Keratinocyte (primary cell): ENCODE data around the gene PRM1. TPM values are rescaled to one million over a fixed set of nuclear protein-coding genes. Genes with fewer than 3 reads are reported as not detected.

ENCODE experiments used
- DNase-seq: peaks from one replicate; pipeline ENCODE4 v3.0.0-alpha.2; 2011; ENCODE audit warnings: low read depth, missing footprints, low spot score
- FAIRE-seq: peaks from 2 replicates; lab custom pipeline; 2011; peaks lifted over from hg19 to GRCh38; lab: Jason Lieb, UNC
- H2AFZ ChIP-seq: 2 replicates; pipeline ENCODE4 v1.6.0; 2012; ENCODE audit warnings: low read length, control low read depth, inconsistent platforms; ENCODE audit not compliant: control insufficient read depth
- H3K27ac ChIP-seq: 2 replicates; pipeline ENCODE4 v1.5.1; 2011; ENCODE audit warnings: low read length; ENCODE audit not compliant: control insufficient read depth, insufficient read depth
- H3K27me3 ChIP-seq: 3 replicates; pipeline ENCODE4 v1.6.0; 2011; ENCODE audit warnings: low read length; ENCODE audit not compliant: control insufficient read depth, insufficient read depth; ENCODE audit errors: extremely low read depth
- H3K36me3 ChIP-seq, 2 experiments: 2 replicates in 1 of 2; 3 replicates in 1 of 2; pipeline ENCODE4 v1.5.1; 2011; ENCODE audit warnings: low read length in 2 of 2, mild to moderate bottlenecking in 1 of 2; ENCODE audit not compliant: control insufficient read depth in 2 of 2, insufficient read depth in 2 of 2; ENCODE audit errors: extremely low read depth in 1 of 2
- H3K4me1 ChIP-seq: 3 replicates; pipeline ENCODE4 v1.5.1; 2011; ENCODE audit warnings: low read length; ENCODE audit not compliant: control insufficient read depth, insufficient read depth; ENCODE audit errors: extremely low read depth
- H3K4me2 ChIP-seq: 3 replicates; pipeline ENCODE4 v1.6.0; 2011; ENCODE audit warnings: low read depth, low read length; ENCODE audit not compliant: control insufficient read depth, insufficient read depth; ENCODE audit errors: extremely low read depth
- H3K4me3 ChIP-seq, 3 experiments: fragments of 200-600 bp in 1 of 3; sonication (generic) in 1 of 3; 2 replicates in 2 of 3; 3 replicates in 1 of 3; pipeline ENCODE4 v1.5.1; 2011 to 2016; ENCODE audit warnings: low read length in 3 of 3, mild to moderate bottlenecking in 3 of 3, control low read depth in 2 of 3, inconsistent platforms in 1 of 3, low read depth in 1 of 3, mixed read lengths in 1 of 3, mixed run types in 1 of 3, moderate library complexity in 1 of 3; ENCODE audit not compliant: control insufficient read depth in 2 of 3, insufficient read depth in 2 of 3; ENCODE audit errors: extremely low read depth in 1 of 3
- H3K79me2 ChIP-seq: 2 replicates; pipeline ENCODE4 v1.6.0; 2012; ENCODE audit warnings: low read length; ENCODE audit not compliant: control insufficient read depth, insufficient read depth
- H3K9ac ChIP-seq: 3 replicates; pipeline ENCODE4 v1.6.0; 2011; ENCODE audit warnings: low read length; ENCODE audit not compliant: control insufficient read depth, insufficient read depth; ENCODE audit errors: extremely low read depth
- H3K9me1 ChIP-seq: 3 replicates; pipeline ENCODE4 v1.6.0; 2011; ENCODE audit warnings: low read length; ENCODE audit not compliant: control insufficient read depth, insufficient read depth; ENCODE audit errors: extremely low read depth
- H3K9me3 ChIP-seq: 2 replicates; pipeline ENCODE4 v1.5.1; 2012; ENCODE audit warnings: low read depth, low read length; ENCODE audit not compliant: control insufficient read depth
- H4K20me1 ChIP-seq: 3 replicates; pipeline ENCODE4 v1.6.0; 2011; ENCODE audit warnings: low read length; ENCODE audit not compliant: control insufficient read depth, insufficient read depth; ENCODE audit errors: extremely low read depth
- EZH2 ChIP-seq: IDR thresholded peaks from one replicate; pipeline ENCODE4 v1.6.1; 2012; ENCODE audit warnings: inconsistent platforms, mild to moderate bottlenecking, low read length, moderate library complexity
- dilution Hi-C: fragments of 300-500 bp; cut with MboI; formaldehyde crosslinking; loops from one replicate; pipeline ENCODE4 v1.7.0; 2020; ENCODE audit warnings: low sequenced_read_pairs; ENCODE audit not compliant: extremely low pct_ligation_motif_present
- polyA plus RNA-seq, 5 experiments: library from polyadenylated mRNA; depleted of rRNA in 3 of 5; stranded (reverse) in 3 of 5; stranded (forward) in 1 of 5; unstranded in 1 of 5; fragments of >200 nt; gene quantifications; 1 replicate in 1 of 5; 2 replicates in 3 of 5; 3 replicates in 1 of 5; pipeline versions ENCODE4 v1.2.1 to v1.2.3, GENCODE V29; 2011 to 2012; ENCODE audit warnings: missing spikeins in 2 of 5, low read depth in 1 of 5, low replicate concordance in 1 of 5
- TF ChIP-seq, protein P1 (sequence below), 3 experiments: IDR thresholded peaks in 1 of 3; conservative IDR thresholded peaks in 1 of 3; optimal IDR thresholded peaks in 1 of 3; 2 replicates in 2 of 3; 3 replicates in 1 of 3; pipeline versions ENCODE3 to v1.5.1; 2011; ENCODE audit warnings: low read length in 3 of 3, mild to moderate bottlenecking in 3 of 3, moderate library complexity in 2 of 3, control low read depth in 1 of 3, inconsistent platforms in 1 of 3; ENCODE audit not compliant: insufficient read depth in 2 of 3; ENCODE audit errors: extremely low read depth in 1 of 3

The PRM1 gene
- polyA plus RNA-seq, 1 donor (not counting 4 experiments of a cell fraction or from before 2014, with no cell fraction given): not detected

DNA sequence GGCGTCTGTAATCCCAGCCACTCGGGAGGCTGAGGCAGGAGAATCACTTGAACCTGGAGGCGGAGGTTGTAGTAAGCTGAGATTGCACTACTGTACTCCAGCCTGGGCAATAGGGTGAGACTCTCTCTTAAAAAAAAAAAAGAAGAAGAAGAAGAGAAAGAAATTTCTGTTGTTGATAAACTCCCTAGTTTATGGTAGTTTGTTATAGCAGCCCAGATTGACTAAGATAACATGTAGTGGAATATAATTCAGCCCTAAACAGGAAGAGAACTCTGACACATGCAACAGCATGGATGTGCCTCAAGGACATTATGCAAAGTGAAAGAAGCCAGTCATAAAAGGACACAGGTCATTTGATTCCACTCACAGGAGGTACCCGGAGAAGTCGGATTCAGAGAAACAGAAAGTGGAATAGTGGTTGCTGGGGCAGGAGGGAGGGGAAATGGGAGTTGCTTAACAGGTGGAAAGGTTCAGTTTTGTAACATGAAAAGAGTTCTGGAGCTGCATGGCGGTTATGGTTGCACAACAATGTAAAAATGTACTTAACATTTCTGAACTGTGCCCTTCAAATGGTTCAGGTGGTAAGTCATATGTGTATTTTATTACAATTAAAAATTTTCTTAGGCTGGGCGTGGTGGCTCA is 26.0 kb upstream of the PRM1 start:
- H3K79me2 ChIP-seq: no peaks in the 10 kb centered on the region
- no peaks in the 10 kb centered on the region for H3K9me3 ChIP-seq
- DNase-seq (no peak), FAIRE-seq (no peak)
- no peak overlapping the region for H3K4me3 ChIP-seq
- H3K9ac ChIP-seq: no peak overlapping the region
- no peak overlapping the region for H2AFZ ChIP-seq
- no peak overlapping the region for H3K27ac ChIP-seq
- H3K4me1 ChIP-seq: peaks cover 3% of the 10 kb centered on the region
- TF ChIP-seq, protein P1, sequence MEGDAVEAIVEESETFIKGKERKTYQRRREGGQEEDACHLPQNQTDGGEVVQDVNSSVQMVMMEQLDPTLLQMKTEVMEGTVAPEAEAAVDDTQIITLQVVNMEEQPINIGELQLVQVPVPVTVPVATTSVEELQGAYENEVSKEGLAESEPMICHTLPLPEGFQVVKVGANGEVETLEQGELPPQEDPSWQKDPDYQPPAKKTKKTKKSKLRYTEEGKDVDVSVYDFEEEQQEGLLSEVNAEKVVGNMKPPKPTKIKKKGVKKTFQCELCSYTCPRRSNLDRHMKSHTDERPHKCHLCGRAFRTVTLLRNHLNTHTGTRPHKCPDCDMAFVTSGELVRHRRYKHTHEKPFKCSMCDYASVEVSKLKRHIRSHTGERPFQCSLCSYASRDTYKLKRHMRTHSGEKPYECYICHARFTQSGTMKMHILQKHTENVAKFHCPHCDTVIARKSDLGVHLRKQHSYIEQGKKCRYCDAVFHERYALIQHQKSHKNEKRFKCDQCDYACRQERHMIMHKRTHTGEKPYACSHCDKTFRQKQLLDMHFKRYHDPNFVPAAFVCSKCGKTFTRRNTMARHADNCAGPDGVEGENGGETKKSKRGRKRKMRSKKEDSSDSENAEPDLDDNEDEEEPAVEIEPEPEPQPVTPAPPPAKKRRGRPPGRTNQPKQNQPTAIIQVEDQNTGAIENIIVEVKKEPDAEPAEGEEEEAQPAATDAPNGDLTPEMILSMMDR (optimal IDR thresholded peaks at IDR 0.05 in 1 of 3, IDR thresholded peaks at IDR 0.05 in 1 of 3, conservative IDR thresholded peaks at IDR 0.05 in 1 of 3; ENCODE audit: extremely low read depth in 1 of 3, insufficient read depth in 2 of 3, low read length in 3 of 3): no peak
- no peak for TF ChIP-seq EZH2
- H3K4me2 ChIP-seq: no peak overlapping the region
- dilution Hi-C loops: no loop called here
- H3K36me3 ChIP-seq: no peaks in the 10 kb centered on the region
- no peaks in the 10 kb centered on the region for H3K27me3 ChIP-seq
- no peaks in the 10 kb centered on the region for H4K20me1 ChIP-seq
- no peaks in the 10 kb centered on the region for H3K9me1 ChIP-seq

DNA sequence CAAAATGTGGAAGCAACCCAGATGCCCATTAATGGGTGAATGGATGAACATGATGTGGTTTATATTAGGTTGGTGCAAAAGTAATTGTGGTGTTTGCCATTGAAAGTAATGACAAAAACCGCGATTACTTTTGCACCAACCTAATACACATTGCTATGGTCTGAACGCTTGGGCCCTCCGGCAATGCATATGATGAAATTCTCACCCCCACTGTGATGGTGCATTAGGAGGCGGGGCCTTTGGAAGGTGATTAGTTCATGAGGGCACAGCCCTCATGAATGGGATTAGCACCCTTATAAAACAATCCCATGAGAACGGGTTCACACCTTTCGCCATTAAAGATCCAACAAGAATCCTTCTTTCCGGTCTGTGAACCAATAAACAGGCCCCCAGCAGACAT is 25.3 kb upstream of the PRM1 start:
- Histone ChIP-seq H3K4me2 (no peak overlapping the region), H3K9me3 (no peaks in the 10 kb centered on the region), H4K20me1 (no peaks in the 10 kb centered on the region), H2AFZ (no peak overlapping the region), H3K79me2 (no peaks in the 10 kb centered on the region), H3K9me1 (no peaks in the 10 kb centered on the region), H3K36me3 (no peaks in the 10 kb centered on the region), H3K4me1 (peaks cover 3% of the 10 kb centered on the region), H3K27me3 (no peaks in the 10 kb centered on the region), H3K27ac (no peak overlapping the region), H3K9ac (no peak overlapping the region), H3K4me3 (no peak overlapping the region)
- DNase-seq: no peak
- TF ChIP-seq, protein P1 (optimal IDR thresholded peaks at IDR 0.05 in 1 of 3, IDR thresholded peaks at IDR 0.05 in 1 of 3, conservative IDR thresholded peaks at IDR 0.05 in 1 of 3; ENCODE audit: extremely low read depth in 1 of 3, insufficient read depth in 2 of 3, low read length in 3 of 3): no peak
- no peak for TF ChIP-seq EZH2
- no peak for FAIRE-seq
- dilution Hi-C loops: no loop called here
